GM21717 (cell line): ENCODE measurements around the gene LAGE3.
A peak's percentile ranks its signal among the peaks of the same experiment; 100 is the strongest.

Experiments
- ATAC-seq: cut with Tn5 transposase; IDR thresholded peaks from one replicate; pipeline ENCODE4 v1.9.1; 2021; ENCODE audit warnings: mild to moderate bottlenecking, moderate library complexity; ENCODE audit not compliant: unreplicated experiment

The LAGE3 gene

DNA sequence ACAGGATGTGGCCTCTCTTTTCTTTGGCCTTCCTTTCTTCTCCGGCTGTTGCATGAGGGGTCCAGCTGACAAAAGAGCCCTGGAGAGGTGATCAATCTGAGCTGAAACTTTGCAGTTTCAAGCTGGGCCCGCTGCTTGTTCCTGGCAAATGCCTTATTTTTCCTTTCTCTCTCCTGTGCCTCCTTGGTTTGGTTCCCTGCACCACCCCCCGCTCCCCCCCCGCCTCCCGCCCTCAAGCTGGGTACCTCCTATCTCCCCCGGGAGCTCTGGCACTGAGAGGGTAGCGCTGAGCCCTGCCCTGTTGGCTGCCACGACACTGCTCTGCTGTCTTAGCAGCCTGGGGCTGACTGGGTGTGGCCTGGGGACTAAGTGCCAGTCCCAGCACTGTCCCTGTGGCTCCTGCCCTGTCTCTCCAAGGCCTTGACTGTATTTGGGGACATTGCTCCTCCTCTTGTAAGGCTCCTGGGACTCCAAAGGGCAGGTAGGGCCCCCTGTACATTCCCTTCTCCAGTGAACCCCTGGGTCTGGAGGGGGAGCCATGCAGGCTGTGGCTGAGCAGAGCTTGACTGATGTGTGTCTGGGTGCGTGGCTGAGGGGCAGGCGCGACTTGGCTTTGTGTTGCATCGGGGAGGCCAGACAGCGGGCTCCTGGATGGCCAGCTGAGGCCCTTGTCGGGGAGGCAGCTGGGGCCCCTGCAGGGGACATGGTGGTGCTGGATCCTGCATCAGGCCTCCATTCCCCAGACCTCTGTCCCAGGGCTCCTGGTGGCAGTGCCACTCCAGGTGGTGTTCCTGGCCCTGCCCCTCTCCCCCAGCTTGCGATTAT lies 19.9 kb downstream of the LAGE3 start:
- no peak for ATAC-seq

- peak; percentile 57 for ATAC-seq
Observed at GRCh38 chrX:154458116-154458953, 20.7 kb downstream of the LAGE3 start, which contains the start of gene PLXNA3. PLXNA3 (plus strand) TSS chrX:154458281; CDS start chrX:154460184, 1,903 bp downstream.

GRCh38 chrX:154457491-154458115 lies 21.5 kb downstream of the LAGE3 start:
- peak; percentile 42 for ATAC-seq

GRCh38 chrX:154452823-154453222 lies 26.3 kb downstream of the LAGE3 start:
- ATAC-seq = no peak

DNA sequence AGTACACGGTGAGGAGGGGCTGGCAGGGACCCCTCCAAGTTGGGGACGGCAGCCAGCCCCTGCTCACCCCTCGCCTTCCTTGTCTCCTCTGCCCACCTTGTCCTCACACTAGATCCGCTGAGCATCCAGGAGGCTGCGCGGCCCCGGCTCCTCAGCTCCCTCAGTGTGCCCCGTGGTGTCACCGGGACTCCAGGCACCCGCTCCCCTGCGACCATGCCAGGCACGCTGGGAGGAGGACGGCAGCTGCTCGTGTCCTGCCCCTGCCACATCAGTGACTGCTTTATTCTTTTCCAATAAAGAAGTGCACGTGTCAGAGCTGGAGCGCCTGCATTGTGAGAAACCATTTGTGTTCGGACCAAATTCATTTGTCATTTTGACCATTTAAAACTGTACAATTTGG lies 28.8 kb downstream of the LAGE3 start:
- no peak for ATAC-seq

DNA sequence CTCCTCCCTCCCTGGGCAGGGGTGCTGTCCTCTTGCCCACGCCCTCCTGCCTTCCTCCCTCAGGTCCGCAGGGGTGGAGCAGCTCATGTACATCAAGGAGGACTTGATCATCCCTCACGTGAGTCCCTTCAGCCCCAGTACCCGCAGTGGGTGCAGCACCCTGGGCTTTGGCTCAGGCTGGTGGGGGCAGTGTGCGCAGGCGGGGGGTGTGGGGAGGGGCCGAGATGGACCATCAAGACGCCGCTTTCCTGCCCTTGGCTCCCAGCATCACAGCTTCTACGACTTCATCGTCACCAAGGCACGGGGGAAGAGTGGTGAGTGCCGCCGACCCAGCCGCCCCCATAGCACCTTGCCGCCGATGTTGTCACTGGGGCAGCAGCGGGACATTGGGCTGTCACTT lies 29.5 kb downstream of the LAGE3 start:
- no peak for ATAC-seq

GRCh38 chrX:154448484-154448883 lies 30.6 kb downstream of the LAGE3 start:
- ATAC-seq = no peak

DNA sequence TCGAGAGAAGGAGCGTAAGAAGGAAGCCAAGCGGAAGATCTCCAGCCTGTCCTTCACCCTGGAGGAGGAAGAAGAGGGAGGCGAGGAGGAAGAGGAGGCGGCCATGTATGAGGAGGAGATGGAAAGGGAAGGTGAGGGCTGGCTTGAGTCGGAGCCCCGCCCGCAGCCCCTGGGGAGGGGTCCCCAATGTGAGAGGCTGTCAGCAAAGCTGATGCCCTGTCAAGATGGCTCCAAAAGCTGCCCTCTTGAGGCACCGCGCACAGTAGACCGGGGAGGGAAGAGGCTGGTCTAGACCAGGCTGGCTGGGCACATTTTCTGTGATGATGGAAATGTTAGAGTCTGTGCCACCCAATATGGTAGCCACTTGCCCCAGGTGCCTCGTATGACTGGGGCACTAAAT lies 32.7 kb downstream of the LAGE3 start:
- no peak for ATAC-seq

DNA sequence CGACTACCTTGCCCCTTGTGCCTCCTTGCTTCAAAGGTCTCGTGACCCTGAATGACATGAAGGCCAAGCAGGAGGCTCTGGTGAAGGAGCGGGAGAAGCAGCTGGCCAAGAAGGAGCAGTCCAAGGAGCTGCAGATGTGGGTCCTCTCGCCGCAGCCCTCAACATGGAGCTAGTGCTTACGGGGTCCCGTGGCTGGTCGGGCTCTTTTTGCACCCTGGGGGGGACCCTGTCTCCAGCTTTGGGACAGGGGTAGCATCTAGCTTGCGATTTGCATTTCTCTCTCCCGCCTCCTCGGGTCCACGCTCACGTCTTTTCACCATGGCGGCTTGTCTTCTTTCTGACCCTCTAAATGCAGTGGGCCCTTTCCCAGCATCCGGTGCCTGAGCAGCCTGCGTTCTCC lies 33.3 kb downstream of the LAGE3 start:
- no peak for ATAC-seq

GRCh38 chrX:154444755-154445246 lies 34.3 kb downstream of the LAGE3 start:
- no peak for ATAC-seq

GRCh38 chrX:154443992-154444754 lies 34.9 kb downstream of the LAGE3 start, which contains the start of gene FAM50A:
FAM50A (plus strand) TSS chrX:154444141; CDS start chrX:154444236, 95 bp downstream.
- peak; percentile 52 for ATAC-seq

GRCh38 chrX:154443479-154443910 lies 35.6 kb downstream of the LAGE3 start:
- ATAC-seq = no peak

DNA sequence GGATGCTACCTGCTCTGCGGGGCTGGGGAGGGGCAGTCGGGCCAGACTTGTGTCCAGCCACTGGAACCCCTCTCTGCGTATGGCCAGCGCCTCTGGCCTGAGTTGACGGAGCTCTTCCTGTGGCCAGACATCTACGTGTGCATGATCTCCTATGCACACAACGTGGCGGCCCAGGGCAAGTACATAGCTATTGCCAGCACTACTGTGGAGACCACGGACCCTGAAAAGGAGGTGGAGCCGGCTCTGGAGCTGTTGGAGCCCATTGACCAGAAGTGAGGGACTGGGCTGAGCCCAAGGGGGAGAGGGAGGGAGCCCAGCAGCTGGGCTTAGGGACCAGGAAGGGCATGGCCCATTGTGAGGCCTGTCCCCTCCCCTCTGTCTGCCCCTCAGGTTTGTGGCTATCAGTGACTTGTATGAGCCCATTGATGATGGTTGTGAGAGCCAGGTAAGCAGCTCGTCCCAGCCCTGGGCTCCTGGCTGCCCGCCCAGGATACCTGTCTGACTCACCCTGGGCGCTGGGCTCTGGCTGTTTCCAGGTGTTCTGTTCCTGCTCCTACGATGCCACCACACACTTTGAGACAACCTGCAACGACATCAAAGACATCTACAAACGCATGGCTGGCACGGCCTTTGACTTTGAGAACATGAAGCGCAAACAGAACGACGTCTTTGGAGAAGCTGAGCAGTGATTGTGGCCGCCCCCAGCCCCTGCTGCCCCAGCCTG lies 36.9 kb downstream of the LAGE3 start:
- no peak for ATAC-seq

- ATAC-seq = no peak
Observed at GRCh38 chrX:154441564-154441963, 37.5 kb downstream of the LAGE3 start.

DNA sequence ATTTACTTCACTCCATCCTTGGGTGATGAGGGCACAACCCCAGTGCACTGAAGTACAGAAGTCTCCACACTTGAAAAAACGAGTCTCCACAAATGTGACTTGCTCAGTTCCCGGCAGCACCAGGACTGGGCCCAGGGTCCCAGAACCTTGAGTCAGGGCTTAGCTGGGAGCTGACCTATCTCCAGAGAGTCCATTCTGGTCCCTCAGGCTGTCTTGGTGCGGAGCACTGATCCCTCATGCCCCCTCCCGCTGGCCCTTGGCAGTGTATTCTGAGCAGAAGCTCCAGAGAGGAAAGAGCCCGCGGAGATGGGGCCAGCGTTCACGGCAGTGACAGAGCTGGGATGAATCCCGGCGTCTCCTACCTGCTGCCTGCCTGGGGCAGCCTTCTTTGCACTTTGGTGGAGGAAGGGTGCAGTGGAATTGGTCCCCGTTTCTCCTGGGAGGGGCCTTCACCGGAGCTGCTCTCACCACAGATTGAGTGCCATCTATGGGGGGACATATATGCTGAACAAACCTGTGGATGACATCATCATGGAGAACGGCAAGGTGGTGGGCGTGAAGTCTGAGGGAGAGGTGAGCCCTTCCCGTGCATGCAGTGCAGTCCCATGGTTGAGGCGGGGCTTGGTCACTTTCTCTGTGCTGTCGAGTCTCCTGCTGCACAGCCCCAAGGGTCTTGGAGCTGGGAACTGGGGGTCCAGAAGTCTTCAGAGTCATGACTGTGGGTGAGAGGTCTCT lies 38.3 kb downstream of the LAGE3 start:
- no peak for ATAC-seq

DNA sequence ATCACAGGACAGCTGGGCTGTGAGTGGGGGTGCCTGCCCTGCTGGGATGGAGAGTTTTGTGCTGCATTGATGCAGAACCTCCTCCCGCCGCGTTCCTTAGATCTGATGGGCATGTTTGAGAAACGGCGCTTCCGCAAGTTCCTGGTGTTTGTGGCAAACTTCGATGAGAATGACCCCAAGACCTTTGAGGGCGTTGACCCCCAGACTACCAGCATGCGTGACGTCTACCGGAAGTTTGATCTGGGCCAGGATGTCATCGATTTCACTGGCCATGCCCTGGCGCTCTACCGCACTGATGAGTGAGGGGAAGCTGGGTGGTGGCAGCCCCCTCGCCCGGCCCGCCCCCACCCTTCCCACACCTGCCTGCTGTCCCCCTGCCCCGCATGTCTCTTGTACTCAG lies 39.2 kb downstream of the LAGE3 start:
- no peak for ATAC-seq

GRCh38 chrX:154437971-154438893 lies 40.8 kb downstream of the LAGE3 start:
- no peak for ATAC-seq
